ENCODE data around the gene SERPIND1.
"Not testable (repeated sequence)": the region's sequence is repeated elsewhere in the genome, so short reads cannot be mapped to it uniquely, and the experiment has no call there.

Gene SERPIND1

GRCh38 chr22:20818471-20818870 lies 44.6 kb downstream of the SERPIND1 start:
- DNase-seq: no peak

- DNase-seq: no peak
These were observed 45.6 kb downstream of the SERPIND1 start for GRCh38 chr22:20819471-20819870.

- DNase-seq: not testable (repeated sequence)
These were observed 47.9 kb downstream of the SERPIND1 start for GRCh38 chr22:20821717-20822239.

GRCh38 chr22:20822240-20822639 lies 48.3 kb downstream of the SERPIND1 start:
- no peak for DNase-seq

- no peak for DNase-seq
These were observed 49.4 kb downstream of the SERPIND1 start for GRCh38 chr22:20823264-20823663.

- DNase-seq: not testable (repeated sequence)
These were observed 51.3 kb downstream of the SERPIND1 start for GRCh38 chr22:20825216-20825615.

GRCh38 chr22:20825624-20826023 lies 51.7 kb downstream of the SERPIND1 start:
- DNase-seq: no peak

- not testable (repeated sequence) for DNase-seq
These were observed 52.6 kb downstream of the SERPIND1 start for GRCh38 chr22:20826373-20827152.

- DNase-seq: no peak
These were observed 55.7 kb downstream of the SERPIND1 start for GRCh38 chr22:20829491-20830134.

GRCh38 chr22:20833225-20833665 lies 59.3 kb downstream of the SERPIND1 start:
- no peak for DNase-seq

- no peak for DNase-seq
These were observed 60.3 kb downstream of the SERPIND1 start for GRCh38 chr22:20834206-20834605.

GRCh38 chr22:20834725-20835124 lies 60.8 kb downstream of the SERPIND1 start:
- no peak for DNase-seq

Data from RPMI8226 (cell line).